ENCODE data around the gene HPN. TPM values are rescaled to one million over a fixed set of nuclear protein-coding genes. Genes with fewer than 3 reads are reported as not detected.

Gene HPN
- total RNA-seq, 4 donors from 2014 or later: 1.3 to 3.5 (median 1.8) TPM; not detected in 1

DNA sequence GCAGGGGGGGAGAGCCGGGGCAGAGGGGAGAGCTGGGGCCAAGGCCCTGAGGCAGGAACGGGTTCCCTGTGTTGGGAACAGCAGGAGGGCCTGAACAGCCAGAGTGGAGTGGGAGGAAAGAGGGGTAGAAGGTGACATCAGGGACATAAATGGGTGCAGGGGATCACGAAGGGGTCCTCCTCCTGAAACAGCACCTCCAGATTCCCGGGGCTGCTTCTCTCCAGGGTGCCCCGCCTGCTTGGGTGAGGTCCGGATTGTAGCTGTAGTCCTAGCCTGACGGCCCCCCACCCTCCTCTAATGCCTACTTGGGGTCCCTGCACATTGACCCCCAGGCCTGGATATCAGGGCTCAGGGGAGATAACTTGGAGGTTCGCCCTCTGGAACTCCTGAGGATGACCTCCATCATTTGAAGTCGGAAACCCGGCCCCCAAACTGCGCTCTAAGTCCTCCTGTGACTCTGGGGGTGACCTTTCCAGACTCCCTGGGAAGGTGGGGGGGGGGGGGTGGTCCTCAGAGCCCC lies 11.7 kb upstream of the HPN start:
- H3K27me3 ChIP-seq: no peaks in the 10 kb centered on the region
- DNase-seq (ENCODE audit: low spot score in 2 of 2): no peak
- H3K4me1 ChIP-seq: peaks cover 0 to 25% (median 6%) of the 10 kb centered on the region in 4 donors
- H3K36me3 ChIP-seq: peaks cover 3 to 55% (median 7%) of the 10 kb centered on the region in 3 donors
- H3K27ac ChIP-seq: peak overlapping the region in 3 of 4 donors; percentile 32 to 81 (median 66)
- H3K4me3 ChIP-seq: peak overlapping the region; percentile 19 to 79 (median 46)
- H3K9me3 ChIP-seq: no peaks in the 10 kb centered on the region
- WGBS, 2 donors: 22 to 26% methylated on average over 11 of the region's 11 CpGs
- TF ChIP-seq EP300 (IDR thresholded peaks at IDR 0.05) (no peak), POLR2A (IDR thresholded peaks at IDR 0.05) (no peak)
- TF ChIP-seq, protein P1, sequence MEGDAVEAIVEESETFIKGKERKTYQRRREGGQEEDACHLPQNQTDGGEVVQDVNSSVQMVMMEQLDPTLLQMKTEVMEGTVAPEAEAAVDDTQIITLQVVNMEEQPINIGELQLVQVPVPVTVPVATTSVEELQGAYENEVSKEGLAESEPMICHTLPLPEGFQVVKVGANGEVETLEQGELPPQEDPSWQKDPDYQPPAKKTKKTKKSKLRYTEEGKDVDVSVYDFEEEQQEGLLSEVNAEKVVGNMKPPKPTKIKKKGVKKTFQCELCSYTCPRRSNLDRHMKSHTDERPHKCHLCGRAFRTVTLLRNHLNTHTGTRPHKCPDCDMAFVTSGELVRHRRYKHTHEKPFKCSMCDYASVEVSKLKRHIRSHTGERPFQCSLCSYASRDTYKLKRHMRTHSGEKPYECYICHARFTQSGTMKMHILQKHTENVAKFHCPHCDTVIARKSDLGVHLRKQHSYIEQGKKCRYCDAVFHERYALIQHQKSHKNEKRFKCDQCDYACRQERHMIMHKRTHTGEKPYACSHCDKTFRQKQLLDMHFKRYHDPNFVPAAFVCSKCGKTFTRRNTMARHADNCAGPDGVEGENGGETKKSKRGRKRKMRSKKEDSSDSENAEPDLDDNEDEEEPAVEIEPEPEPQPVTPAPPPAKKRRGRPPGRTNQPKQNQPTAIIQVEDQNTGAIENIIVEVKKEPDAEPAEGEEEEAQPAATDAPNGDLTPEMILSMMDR (IDR thresholded peaks at IDR 0.05): no peak

DNA sequence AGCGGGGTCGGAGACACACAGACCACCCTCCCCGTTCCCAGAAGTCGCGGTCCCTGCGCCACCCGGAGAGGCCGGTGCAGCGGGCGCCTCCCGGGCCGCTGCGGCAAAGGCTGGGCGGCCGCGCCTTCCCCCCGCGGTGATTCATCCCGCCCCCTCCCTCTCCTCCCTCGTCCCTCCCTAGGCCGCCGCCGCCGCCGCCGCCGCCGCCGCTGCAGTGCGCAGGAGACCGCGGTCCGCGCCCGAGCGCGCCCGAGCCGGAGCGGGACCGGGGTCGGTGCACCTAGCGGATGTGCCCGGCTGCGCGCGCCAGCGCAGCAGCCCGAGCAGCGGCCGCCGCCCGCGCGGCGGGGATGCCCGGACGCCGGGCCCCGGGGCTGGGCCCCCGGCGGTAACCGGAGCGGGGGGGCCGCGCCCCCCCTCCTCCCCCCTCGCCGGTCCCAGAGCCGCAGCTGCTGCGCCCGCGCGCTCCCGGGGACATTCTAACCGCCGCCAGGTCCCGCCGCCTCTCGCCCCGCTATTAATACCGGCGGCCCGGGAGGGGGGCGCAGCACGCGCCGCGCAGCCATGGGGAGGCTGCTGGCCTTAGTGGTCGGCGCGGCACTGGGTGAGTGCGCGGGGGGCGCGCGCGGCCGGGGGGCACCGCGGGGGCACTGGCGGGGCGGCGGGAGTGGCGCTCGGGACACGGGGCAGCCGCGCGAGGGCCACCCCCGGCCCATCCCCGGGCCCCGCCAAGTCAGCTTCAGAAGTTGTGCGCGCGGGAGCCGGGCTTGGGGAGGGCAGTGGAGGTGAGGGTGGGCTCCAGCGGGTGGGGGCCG lies 11.1 kb upstream of the HPN start, which contains the start of gene SCN1B:
Gene SCN1B (plus strand): TSS at position 214 of the 815 bp plus-strand sequence. CDS start 351 bp downstream, at position 565.
- peaks cover 0 to 25% (median 6%) of the 10 kb centered on the region in 4 donors for H3K4me1 ChIP-seq
- peak; percentile 11 to 24 for TF ChIP-seq POLR2A (IDR thresholded peaks at IDR 0.05)
- TF ChIP-seq EP300 (IDR thresholded peaks at IDR 0.05): no peak
- TF ChIP-seq, protein P1 (IDR thresholded peaks at IDR 0.05): peak in 2 of 5 experiments; percentile 16 to 18
- H3K4me3 ChIP-seq: peak within 1 kb of the TSS; percentile 39 to 79 (median 50)
- no peak for DNase-seq (ENCODE audit: low spot score in 2 of 2)
- peaks cover 2 to 54% (median 7%) of the 10 kb centered on the region in 3 donors for H3K36me3 ChIP-seq
- no peaks in the 10 kb centered on the region for H3K9me3 ChIP-seq
- 0 to 1% methylated on average over 8 to 52 of the region's 118 CpGs for WGBS, 2 donors
- H3K27ac ChIP-seq: peak within 1 kb of the TSS; percentile 40 to 81 (median 57)
- no peaks in the 10 kb centered on the region for H3K27me3 ChIP-seq

DNA sequence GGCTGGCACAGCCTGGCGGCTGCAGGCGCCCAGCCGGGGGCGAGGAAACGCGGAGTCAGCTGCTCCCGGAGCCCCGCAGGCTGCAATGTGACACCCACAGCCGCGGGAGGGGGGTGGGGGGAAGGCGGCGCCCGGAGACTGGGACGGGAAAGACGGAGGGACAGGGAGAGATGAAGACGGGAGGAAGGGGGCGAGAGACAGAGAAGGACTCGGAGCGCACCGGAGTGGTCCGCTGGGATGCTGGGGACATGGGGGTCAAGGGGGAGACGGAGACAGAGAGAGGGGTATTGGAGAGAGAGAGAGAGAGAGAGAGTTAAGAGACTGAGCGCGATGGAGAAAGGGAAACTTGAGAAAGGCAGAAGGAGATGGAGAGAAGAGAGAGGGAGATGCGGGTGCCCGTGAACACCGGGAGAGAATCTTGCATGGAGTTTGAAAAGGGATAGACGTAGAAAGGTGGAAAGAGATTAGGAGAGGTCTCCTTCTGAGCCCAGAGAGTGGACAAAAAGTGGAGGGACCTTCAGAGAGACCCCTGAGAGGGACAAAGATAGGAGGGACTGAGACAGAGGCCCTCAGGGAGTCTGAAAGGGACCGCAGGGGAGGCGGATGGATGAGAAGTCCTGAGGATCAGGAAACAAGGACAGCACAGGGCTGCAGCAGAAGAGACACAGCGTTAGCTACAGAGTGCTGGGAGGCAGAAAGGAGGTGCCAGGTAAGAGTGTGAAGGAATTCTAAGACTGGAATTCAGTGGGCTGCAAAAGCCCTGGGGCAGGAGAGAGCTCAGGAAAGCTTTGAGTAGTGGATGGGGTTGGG lies 10.2 kb upstream of the HPN start:
- 6 to 7% methylated on average over 31 of the region's 31 CpGs for WGBS, 2 donors
- peaks cover 0 to 25% (median 6%) of the 10 kb centered on the region in 4 donors for H3K4me1 ChIP-seq
- DNase-seq (ENCODE audit: low spot score in 2 of 2): no peak
- H3K9me3 ChIP-seq: no peaks in the 10 kb centered on the region
- TF ChIP-seq, protein P1 (IDR thresholded peaks at IDR 0.05): no peak
- no peak for TF ChIP-seq POLR2A (IDR thresholded peaks at IDR 0.05)
- TF ChIP-seq EP300 (IDR thresholded peaks at IDR 0.05): no peak
- H3K27ac ChIP-seq: peak overlapping the region; percentile 9 to 81 (median 44)
- H3K27me3 ChIP-seq: no peaks in the 10 kb centered on the region
- peaks cover 0 to 52% (median 7%) of the 10 kb centered on the region in 3 donors for H3K36me3 ChIP-seq
- H3K4me3 ChIP-seq: peak overlapping the region; percentile 39 to 79 (median 50)

DNA sequence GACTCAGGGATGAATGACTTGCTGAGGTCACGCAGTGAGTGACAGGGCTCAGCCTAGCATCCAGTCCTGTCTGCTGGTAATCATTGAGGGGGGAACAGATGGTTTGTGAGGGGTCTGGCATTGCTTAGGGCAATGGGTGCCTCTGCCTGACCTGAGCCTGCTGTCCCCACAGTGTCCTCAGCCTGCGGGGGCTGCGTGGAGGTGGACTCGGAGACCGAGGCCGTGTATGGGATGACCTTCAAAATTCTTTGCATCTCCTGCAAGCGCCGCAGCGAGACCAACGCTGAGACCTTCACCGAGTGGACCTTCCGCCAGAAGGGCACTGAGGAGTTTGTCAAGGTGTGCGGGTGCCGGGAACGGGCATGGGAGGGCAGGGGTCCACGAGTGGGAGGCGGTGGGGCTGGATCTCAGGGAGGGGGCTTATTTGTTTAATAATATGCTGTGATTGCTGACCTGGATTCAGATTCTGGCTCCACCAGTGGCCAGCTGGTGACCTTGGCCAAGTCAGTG lies 9.1 kb upstream of the HPN start:
- H3K4me3 ChIP-seq: no peak overlapping the region
- no peaks in the 10 kb centered on the region for H3K9me3 ChIP-seq
- TF ChIP-seq, protein P1 (IDR thresholded peaks at IDR 0.05): no peak
- TF ChIP-seq POLR2A (IDR thresholded peaks at IDR 0.05) (no peak), EP300 (IDR thresholded peaks at IDR 0.05) (no peak)
- WGBS, 2 donors: 95 to 96% methylated on average over 17 of the region's 17 CpGs
- H3K36me3 ChIP-seq: peaks cover 0 to 51% (median 7%) of the 10 kb centered on the region in 3 donors
- H3K4me1 ChIP-seq: peaks cover 0 to 27% (median 6%) of the 10 kb centered on the region in 4 donors
- DNase-seq (ENCODE audit: low spot score in 2 of 2): no peak
- H3K27me3 ChIP-seq: no peaks in the 10 kb centered on the region
- no peak overlapping the region for H3K27ac ChIP-seq

Measured in tibial nerve (tissue), 4 donors.